Measurements from ENCODE around the gene COMMD1. TPM values are rescaled to one million over a fixed set of nuclear protein-coding genes. Genes with fewer than 3 reads are reported as not detected.

Gene COMMD1
- polyA plus RNA-seq, 4 donors, result 29.1 to 45.4 (median 37.5) TPM

- Histone ChIP-seq H3K27me3 (ENCODE audit: control insufficient read depth in 3 of 3, insufficient read depth in 3 of 3, low read length in 3 of 3) (no peaks in the 10 kb centered on the region), H3K27ac (ENCODE audit: low read depth in 1 of 3, low read length in 2 of 3) (no peak overlapping the region), H3K9me3 (ENCODE audit: control insufficient read depth in 2 of 2, insufficient read depth in 1 of 2, low read depth in 1 of 2, low read length in 1 of 2) (no peaks in the 10 kb centered on the region), H3K4me1 (ENCODE audit: control insufficient read depth in 3 of 3, insufficient read depth in 2 of 3, low read depth in 1 of 3, low read length in 2 of 3) (no peaks in the 10 kb centered on the region), H3K4me3 (ENCODE audit: low read depth in 1 of 3, low read length in 3 of 3) (peak overlapping the region in 1 of 3 donors; percentile 7), H3K36me3 (ENCODE audit: control insufficient read depth in 3 of 3, insufficient read depth in 2 of 3, low read depth in 1 of 3, low read length in 3 of 3) (peaks cover 0 to 4% (median 0%) of the 10 kb centered on the region in 3 donors)
- 82 to 90% (median 84%) methylated on average over 10 of the region's 10 CpGs for WGBS, 3 donors
- DNase-seq (no peak), FAIRE-seq (no peak)
Observed at GRCh38 chr2:62099523-62100175, 194.2 kb downstream of the COMMD1 start.

- no peaks in the 10 kb centered on the region for H3K9me3 ChIP-seq (ENCODE audit: control insufficient read depth in 2 of 2, insufficient read depth in 1 of 2, low read depth in 1 of 2, low read length in 1 of 2)
- peaks cover 0 to 4% (median 0%) of the 10 kb centered on the region in 3 donors for H3K36me3 ChIP-seq (ENCODE audit: control insufficient read depth in 3 of 3, insufficient read depth in 2 of 3, low read depth in 1 of 3, low read length in 3 of 3)
- no peak overlapping the region for H3K27ac ChIP-seq (ENCODE audit: low read depth in 1 of 3, low read length in 2 of 3)
- no peaks in the 10 kb centered on the region for H3K4me1 ChIP-seq (ENCODE audit: control insufficient read depth in 3 of 3, insufficient read depth in 2 of 3, low read depth in 1 of 3, low read length in 2 of 3)
- FAIRE-seq, result no peak
- no peaks in the 10 kb centered on the region for H3K27me3 ChIP-seq (ENCODE audit: control insufficient read depth in 3 of 3, insufficient read depth in 3 of 3, low read length in 3 of 3)
- DNase-seq, result no peak
- H3K4me3 ChIP-seq (ENCODE audit: low read depth in 1 of 3, low read length in 3 of 3), result no peak overlapping the region
- WGBS, 3 donors, result 95 to 98% (median 97%) methylated on average over 2 of the region's 2 CpGs
Observed at GRCh38 chr2:62101886-62102285, 196.4 kb downstream of the COMMD1 start.

GRCh38 chr2:62102402-62102920 lies 197.0 kb downstream of the COMMD1 start:
- FAIRE-seq, result no peak
- Histone ChIP-seq H3K4me1 (ENCODE audit: control insufficient read depth in 3 of 3, insufficient read depth in 2 of 3, low read depth in 1 of 3, low read length in 2 of 3) (peaks cover 0 to 3% (median 0%) of the 10 kb centered on the region in 3 donors), H3K9me3 (ENCODE audit: control insufficient read depth in 2 of 2, insufficient read depth in 1 of 2, low read depth in 1 of 2, low read length in 1 of 2) (no peaks in the 10 kb centered on the region), H3K36me3 (ENCODE audit: control insufficient read depth in 3 of 3, insufficient read depth in 2 of 3, low read depth in 1 of 3, low read length in 3 of 3) (peaks cover 0 to 4% (median 0%) of the 10 kb centered on the region in 3 donors), H3K4me3 (ENCODE audit: low read depth in 1 of 3, low read length in 3 of 3) (no peak overlapping the region), H3K27me3 (ENCODE audit: control insufficient read depth in 3 of 3, insufficient read depth in 3 of 3, low read length in 3 of 3) (no peaks in the 10 kb centered on the region), H3K27ac (ENCODE audit: low read depth in 1 of 3, low read length in 2 of 3) (no peak overlapping the region)
- 95 to 100% (median 97%) methylated on average over 1 of the region's 1 CpG for WGBS, 3 donors
- no peak for DNase-seq

GRCh38 chr2:62109554-62109953 lies 204.1 kb downstream of the COMMD1 start:
- 70 to 86% (median 83%) methylated on average over 2 of the region's 2 CpGs for WGBS, 3 donors
- no peak for FAIRE-seq
- Histone ChIP-seq H3K36me3 (ENCODE audit: control insufficient read depth in 3 of 3, insufficient read depth in 2 of 3, low read depth in 1 of 3, low read length in 3 of 3) (no peaks in the 10 kb centered on the region), H3K4me1 (ENCODE audit: control insufficient read depth in 3 of 3, insufficient read depth in 2 of 3, low read depth in 1 of 3, low read length in 2 of 3) (peaks cover 3 to 23% (median 6%) of the 10 kb centered on the region in 3 donors), H3K27me3 (ENCODE audit: control insufficient read depth in 3 of 3, insufficient read depth in 3 of 3, low read length in 3 of 3) (no peaks in the 10 kb centered on the region), H3K4me3 (ENCODE audit: low read depth in 1 of 3, low read length in 3 of 3) (no peak overlapping the region), H3K9me3 (ENCODE audit: control insufficient read depth in 2 of 2, insufficient read depth in 1 of 2, low read depth in 1 of 2, low read length in 1 of 2) (no peaks in the 10 kb centered on the region), H3K27ac (ENCODE audit: low read depth in 1 of 3, low read length in 2 of 3) (no peak overlapping the region)
- DNase-seq, result no peak

- H3K36me3 ChIP-seq (ENCODE audit: control insufficient read depth in 3 of 3, insufficient read depth in 2 of 3, low read depth in 1 of 3, low read length in 3 of 3), result no peaks in the 10 kb centered on the region
- H3K4me3 ChIP-seq (ENCODE audit: low read depth in 1 of 3, low read length in 3 of 3), result no peak overlapping the region
- WGBS, 3 donors, result 30 to 67% (median 47%) methylated on average over 4 of the region's 4 CpGs
- FAIRE-seq, result no peak
- H3K9me3 ChIP-seq (ENCODE audit: control insufficient read depth in 2 of 2, insufficient read depth in 1 of 2, low read depth in 1 of 2, low read length in 1 of 2), result no peaks in the 10 kb centered on the region
- peaks cover 3 to 23% (median 6%) of the 10 kb centered on the region in 3 donors for H3K4me1 ChIP-seq (ENCODE audit: control insufficient read depth in 3 of 3, insufficient read depth in 2 of 3, low read depth in 1 of 3, low read length in 2 of 3)
- H3K27me3 ChIP-seq (ENCODE audit: control insufficient read depth in 3 of 3, insufficient read depth in 3 of 3, low read length in 3 of 3), result no peaks in the 10 kb centered on the region
- H3K27ac ChIP-seq (ENCODE audit: low read depth in 1 of 3, low read length in 2 of 3), result peak overlapping the region in 1 of 3 donors; percentile 53
- DNase-seq, result peak; percentile 35 to 38
Observed at GRCh38 chr2:62110415-62111025, 205.0 kb downstream of the COMMD1 start.

GRCh38 chr2:62112179-62112578 lies 206.7 kb downstream of the COMMD1 start:
- H3K27me3 ChIP-seq (ENCODE audit: control insufficient read depth in 3 of 3, insufficient read depth in 3 of 3, low read length in 3 of 3), result no peaks in the 10 kb centered on the region
- H3K4me1 ChIP-seq (ENCODE audit: control insufficient read depth in 3 of 3, insufficient read depth in 2 of 3, low read depth in 1 of 3, low read length in 2 of 3), result peaks cover 3 to 22% (median 6%) of the 10 kb centered on the region in 3 donors
- WGBS, 3 donors, result 68 to 93% (median 90%) methylated on average over 2 of the region's 2 CpGs
- H3K9me3 ChIP-seq (ENCODE audit: control insufficient read depth in 2 of 2, insufficient read depth in 1 of 2, low read depth in 1 of 2, low read length in 1 of 2), result no peaks in the 10 kb centered on the region
- no peaks in the 10 kb centered on the region for H3K36me3 ChIP-seq (ENCODE audit: control insufficient read depth in 3 of 3, insufficient read depth in 2 of 3, low read depth in 1 of 3, low read length in 3 of 3)
- no peak overlapping the region for H3K27ac ChIP-seq (ENCODE audit: low read depth in 1 of 3, low read length in 2 of 3)
- no peak for FAIRE-seq
- no peak overlapping the region for H3K4me3 ChIP-seq (ENCODE audit: low read depth in 1 of 3, low read length in 3 of 3)
- no peak for DNase-seq

- WGBS, 3 donors, result 82 to 87% (median 86%) methylated on average over 5 of the region's 5 CpGs
- H3K4me1 ChIP-seq (ENCODE audit: control insufficient read depth in 3 of 3, insufficient read depth in 2 of 3, low read depth in 1 of 3, low read length in 2 of 3), result peaks cover 3 to 11% (median 6%) of the 10 kb centered on the region in 3 donors
- H3K27ac ChIP-seq (ENCODE audit: low read depth in 1 of 3, low read length in 2 of 3), result no peak overlapping the region
- H3K9me3 ChIP-seq (ENCODE audit: control insufficient read depth in 2 of 2, insufficient read depth in 1 of 2, low read depth in 1 of 2, low read length in 1 of 2), result no peaks in the 10 kb centered on the region
- H3K36me3 ChIP-seq (ENCODE audit: control insufficient read depth in 3 of 3, insufficient read depth in 2 of 3, low read depth in 1 of 3, low read length in 3 of 3), result no peaks in the 10 kb centered on the region
- H3K27me3 ChIP-seq (ENCODE audit: control insufficient read depth in 3 of 3, insufficient read depth in 3 of 3, low read length in 3 of 3), result no peaks in the 10 kb centered on the region
- no peak overlapping the region for H3K4me3 ChIP-seq (ENCODE audit: low read depth in 1 of 3, low read length in 3 of 3)
- DNase-seq (no peak), FAIRE-seq (no peak)
Observed at GRCh38 chr2:62114564-62114963, 209.1 kb downstream of the COMMD1 start.

GRCh38 chr2:62116983-62117382 lies 211.5 kb downstream of the COMMD1 start:
- H3K27ac ChIP-seq (ENCODE audit: low read depth in 1 of 3, low read length in 2 of 3), result no peak overlapping the region
- peaks cover 0 to 3% (median 2%) of the 10 kb centered on the region in 3 donors for H3K4me1 ChIP-seq (ENCODE audit: control insufficient read depth in 3 of 3, insufficient read depth in 2 of 3, low read depth in 1 of 3, low read length in 2 of 3)
- 85 to 87% (median 86%) methylated on average over 3 of the region's 3 CpGs for WGBS, 3 donors
- H3K27me3 ChIP-seq (ENCODE audit: control insufficient read depth in 3 of 3, insufficient read depth in 3 of 3, low read length in 3 of 3), result no peaks in the 10 kb centered on the region
- H3K9me3 ChIP-seq (ENCODE audit: control insufficient read depth in 2 of 2, insufficient read depth in 1 of 2, low read depth in 1 of 2, low read length in 1 of 2), result no peaks in the 10 kb centered on the region
- H3K4me3 ChIP-seq (ENCODE audit: low read depth in 1 of 3, low read length in 3 of 3), result no peak overlapping the region
- no peaks in the 10 kb centered on the region for H3K36me3 ChIP-seq (ENCODE audit: control insufficient read depth in 3 of 3, insufficient read depth in 2 of 3, low read depth in 1 of 3, low read length in 3 of 3)
- FAIRE-seq, result no peak
- no peak for DNase-seq
